HCT116 (cell line): ENCODE data around the gene OVAAL.

Experiments
- ELF1 ChIP-seq: IDR thresholded peaks from 2 replicates; pipeline ENCODE4 v1.6.1; 2012; ENCODE audit warnings: low read depth, borderline replicate concordance
- POLR2A ChIP-seq: IDR thresholded peaks from 2 replicates; pipeline ENCODE4 v1.7.0; 2011; ENCODE audit warnings: borderline replicate concordance; ENCODE audit not compliant: insufficient read depth, insufficient read length; ENCODE audit errors: extremely low read depth
- POLR2AphosphoS5 ChIP-seq: IDR thresholded peaks from 2 replicates; pipeline ENCODE4 v1.6.1; 2011; ENCODE audit warnings: mild to moderate bottlenecking, low read depth, low read length, moderate library complexity
- ZBTB33 ChIP-seq: IDR thresholded peaks from 2 replicates; pipeline ENCODE4 v1.6.1; 2011; ENCODE audit warnings: mild to moderate bottlenecking, low read length, moderate library complexity; ENCODE audit not compliant: insufficient replicate concordance; ENCODE audit errors: extremely low read depth
- TF ChIP-seq, protein P1 (sequence below), 3 experiments: fragments of 200-600 bp in 1 of 3; sonication (generic) in 1 of 3; IDR thresholded peaks in 2 of 3; conservative IDR thresholded peaks in 1 of 3; 2 replicates each; pipeline ENCODE4 v1.5.1; 2012 to 2017; ENCODE audit warnings: low read depth in 2 of 3, low read length in 2 of 3, antibody characterized with exemption in 1 of 3, borderline replicate concordance in 1 of 3, control low read depth in 1 of 3, mild to moderate bottlenecking in 1 of 3, mixed read lengths in 1 of 3, mixed run types in 1 of 3, moderate library complexity in 1 of 3; ENCODE audit not compliant: insufficient read depth in 1 of 3

GRCh38 chr1:180515857-180516388 lies 42.8 kb upstream of the OVAAL start:
- TF ChIP-seq POLR2AphosphoS5 (no peak), POLR2A (no peak), ZBTB33 (no peak), ELF1 (no peak)
- TF ChIP-seq, protein P1, sequence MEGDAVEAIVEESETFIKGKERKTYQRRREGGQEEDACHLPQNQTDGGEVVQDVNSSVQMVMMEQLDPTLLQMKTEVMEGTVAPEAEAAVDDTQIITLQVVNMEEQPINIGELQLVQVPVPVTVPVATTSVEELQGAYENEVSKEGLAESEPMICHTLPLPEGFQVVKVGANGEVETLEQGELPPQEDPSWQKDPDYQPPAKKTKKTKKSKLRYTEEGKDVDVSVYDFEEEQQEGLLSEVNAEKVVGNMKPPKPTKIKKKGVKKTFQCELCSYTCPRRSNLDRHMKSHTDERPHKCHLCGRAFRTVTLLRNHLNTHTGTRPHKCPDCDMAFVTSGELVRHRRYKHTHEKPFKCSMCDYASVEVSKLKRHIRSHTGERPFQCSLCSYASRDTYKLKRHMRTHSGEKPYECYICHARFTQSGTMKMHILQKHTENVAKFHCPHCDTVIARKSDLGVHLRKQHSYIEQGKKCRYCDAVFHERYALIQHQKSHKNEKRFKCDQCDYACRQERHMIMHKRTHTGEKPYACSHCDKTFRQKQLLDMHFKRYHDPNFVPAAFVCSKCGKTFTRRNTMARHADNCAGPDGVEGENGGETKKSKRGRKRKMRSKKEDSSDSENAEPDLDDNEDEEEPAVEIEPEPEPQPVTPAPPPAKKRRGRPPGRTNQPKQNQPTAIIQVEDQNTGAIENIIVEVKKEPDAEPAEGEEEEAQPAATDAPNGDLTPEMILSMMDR (IDR thresholded peaks at IDR 0.05 in 2 of 3, conservative IDR thresholded peaks at IDR 0.05 in 1 of 3; ENCODE audit: borderline replicate concordance in 1 of 3, insufficient read depth in 1 of 3, low read depth in 2 of 3, low read length in 2 of 3) = peak; percentile 64 to 83 (median 80)
